HT1080 (cell line): Measurements from ENCODE around the gene UBE2C. TPM values are rescaled to one million over a fixed set of nuclear protein-coding genes. Genes with fewer than 3 reads are reported as not detected.
A peak's percentile ranks its signal among the peaks of the same experiment; 100 is the strongest.
"Not testable (repeated sequence)": the region's sequence is repeated elsewhere in the genome, so short reads cannot be mapped to it uniquely, and the experiment has no call there.

Experiments used
- DNase-seq: peaks from one replicate; pipeline ENCODE4 v3.0.0-alpha.2; 2015; ENCODE audit warnings: low read depth
- polyA plus RNA-seq, 2 experiments: library from polyadenylated mRNA; depleted of rRNA; stranded (reverse); fragments of >200 nt; gene quantifications; 2 replicates each; pipeline ENCODE4 v1.2.3, GENCODE V29; 2015
- total RNA-seq: library from RNA; depleted of rRNA; stranded (reverse); fragments of >200 nt; shearing (Covaris generic); gene quantifications from 2 replicates; pipeline ENCODE4 v1.2.3, GENCODE V29; 2014; rRNA removed

UBE2C gene
- total RNA-seq, result 287 and 392 TPM in 2 replicates
- polyA plus RNA-seq (2015; cell fraction: cytosol; rRNA removed), result 247 and 291 TPM in 2 replicates
- 161 and 166 TPM in 2 replicates for polyA plus RNA-seq (2015; cell fraction: nucleus; rRNA removed)

GRCh38 chr20:45812157-45813005 lies at the start of gene UBE2C:
Gene UBE2C, plus strand, starts transcription at chr20:45812644. Its CDS starts 52 bp downstream, at chr20:45812696.
- DNase-seq, result peak; percentile 100

DNA sequence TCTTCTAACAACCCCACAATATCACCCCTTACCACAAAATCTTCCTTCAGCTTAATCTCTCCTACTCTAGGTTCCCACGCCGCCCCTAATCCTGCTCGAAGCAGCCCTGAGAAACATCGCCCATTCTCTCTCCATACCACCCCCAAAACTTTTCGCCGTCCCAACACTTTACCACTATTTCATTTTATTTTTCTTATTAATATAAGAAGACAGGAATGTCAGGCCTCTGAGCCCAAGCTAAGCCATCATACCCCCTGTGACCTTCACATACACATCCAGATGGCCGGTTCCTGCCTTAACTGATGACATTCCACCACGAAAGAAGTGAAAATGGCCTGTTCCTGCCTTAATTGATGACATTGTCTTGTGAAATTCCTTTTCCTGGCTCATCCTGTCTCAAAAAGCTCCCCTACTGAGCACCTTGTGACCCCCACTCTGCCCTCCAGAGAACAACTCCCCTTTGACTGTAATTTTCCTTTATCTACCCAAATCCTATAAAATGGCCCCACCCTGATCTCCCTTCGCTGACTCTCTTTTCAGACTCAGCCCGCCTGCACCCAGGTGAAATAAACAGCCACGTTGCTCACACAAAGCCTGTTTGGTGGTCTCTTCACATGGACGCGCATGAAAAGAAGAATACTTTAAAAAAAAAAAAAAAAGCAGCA lies 47.7 kb upstream of the UBE2C start:
- DNase-seq, result not testable (repeated sequence)

DNA sequence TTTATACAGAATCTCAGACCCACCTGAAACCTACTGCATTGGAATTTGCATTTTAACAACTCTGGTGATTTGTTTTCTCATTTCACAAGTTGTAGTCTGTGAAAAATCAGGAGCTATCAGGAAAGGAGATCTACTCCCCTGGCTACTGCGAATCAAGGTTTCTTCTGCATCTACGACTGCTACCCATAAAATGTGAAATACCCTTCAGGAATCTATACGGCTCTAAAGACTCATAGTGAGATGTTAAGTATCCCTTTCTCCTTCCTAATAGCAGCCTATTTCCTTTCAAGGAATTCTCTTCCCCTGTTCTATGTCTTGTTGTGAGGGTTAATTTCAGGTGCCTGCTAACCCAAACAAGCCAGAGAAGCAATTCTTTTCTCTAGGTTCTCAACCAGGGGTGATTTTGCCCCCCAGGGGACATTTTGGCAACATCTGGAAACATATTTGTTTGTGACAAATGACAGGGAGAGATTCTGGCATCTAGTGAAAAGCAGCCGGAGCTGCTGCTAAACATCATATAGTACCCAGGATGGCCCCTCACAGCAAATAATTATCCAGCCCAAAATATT lies 47.1 kb upstream of the UBE2C start:
- DNase-seq, result no peak

- no peak for DNase-seq
These were observed 46.5 kb upstream of the UBE2C start for GRCh38 chr20:45765980-45766379.

GRCh38 chr20:45768479-45768878 lies 44.0 kb upstream of the UBE2C start:
- no peak for DNase-seq

GRCh38 chr20:45771182-45771759 lies 41.2 kb upstream of the UBE2C start:
- DNase-seq, result peak; percentile 78

DNA sequence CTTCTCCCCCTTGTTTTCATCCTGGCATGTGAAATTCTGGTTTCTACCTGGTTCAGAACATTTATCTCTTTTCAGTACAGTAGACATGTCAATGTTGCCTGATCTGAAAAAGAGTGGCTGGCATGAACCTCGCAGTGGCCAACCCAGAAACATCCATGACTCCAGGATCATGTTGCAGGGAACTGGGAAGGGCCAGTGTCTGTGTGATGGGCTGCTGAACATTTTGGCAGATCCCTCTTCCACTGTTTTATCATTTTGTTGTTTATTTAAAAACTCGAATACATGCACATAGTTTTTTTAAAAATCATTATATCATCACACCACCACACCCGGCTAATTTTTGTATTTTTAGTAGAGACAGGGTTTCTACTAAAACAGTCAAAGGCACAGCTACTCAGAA lies 39.8 kb upstream of the UBE2C start:
- no peak for DNase-seq

DNA sequence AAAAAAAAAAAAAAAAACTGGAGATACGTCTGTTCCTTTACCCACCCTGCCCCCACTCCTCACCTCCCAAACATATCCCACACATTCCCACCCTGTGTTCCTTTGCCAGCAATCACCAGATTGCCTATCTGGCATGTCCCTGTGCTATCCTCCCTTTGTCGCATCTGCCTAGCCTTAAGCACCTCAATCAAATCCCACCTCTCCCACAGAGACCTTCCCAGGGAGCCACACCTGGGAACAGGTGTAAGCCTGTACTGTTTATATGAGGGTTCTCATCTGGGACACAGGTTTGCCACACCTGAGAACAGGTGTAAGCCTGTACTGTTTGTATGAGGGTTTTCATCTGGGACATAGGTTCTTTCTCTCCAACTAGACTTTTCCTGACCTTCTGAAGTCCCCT lies 37.5 kb upstream of the UBE2C start:
- no peak for DNase-seq

DNA sequence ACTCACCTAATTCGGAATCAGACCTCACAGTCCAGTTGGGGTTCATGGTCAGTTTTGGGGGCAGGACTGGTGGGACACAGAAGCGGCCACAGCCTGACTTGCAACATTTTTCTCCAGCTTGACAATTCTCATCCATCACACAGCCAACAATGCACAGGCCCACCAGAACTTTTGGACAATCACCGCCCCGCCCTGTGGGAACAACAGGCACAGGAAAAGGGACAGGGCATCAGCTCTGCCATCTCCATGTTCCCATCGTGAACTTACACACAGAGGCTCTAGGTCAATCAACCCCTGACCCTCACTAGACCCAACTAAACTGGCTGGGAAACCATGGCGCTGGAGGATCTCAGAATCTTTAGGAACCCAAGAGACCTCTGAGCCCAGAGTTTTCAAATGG lies 37.0 kb upstream of the UBE2C start:
- no peak for DNase-seq

GRCh38 chr20:45776931-45777330 lies 35.5 kb upstream of the UBE2C start:
- DNase-seq, result no peak

GRCh38 chr20:45779011-45779915 lies 33.2 kb upstream of the UBE2C start:
- peak; percentile 100 for DNase-seq

- peak; percentile 23 for DNase-seq
These were observed 32.3 kb upstream of the UBE2C start for GRCh38 chr20:45780159-45780558.

DNA sequence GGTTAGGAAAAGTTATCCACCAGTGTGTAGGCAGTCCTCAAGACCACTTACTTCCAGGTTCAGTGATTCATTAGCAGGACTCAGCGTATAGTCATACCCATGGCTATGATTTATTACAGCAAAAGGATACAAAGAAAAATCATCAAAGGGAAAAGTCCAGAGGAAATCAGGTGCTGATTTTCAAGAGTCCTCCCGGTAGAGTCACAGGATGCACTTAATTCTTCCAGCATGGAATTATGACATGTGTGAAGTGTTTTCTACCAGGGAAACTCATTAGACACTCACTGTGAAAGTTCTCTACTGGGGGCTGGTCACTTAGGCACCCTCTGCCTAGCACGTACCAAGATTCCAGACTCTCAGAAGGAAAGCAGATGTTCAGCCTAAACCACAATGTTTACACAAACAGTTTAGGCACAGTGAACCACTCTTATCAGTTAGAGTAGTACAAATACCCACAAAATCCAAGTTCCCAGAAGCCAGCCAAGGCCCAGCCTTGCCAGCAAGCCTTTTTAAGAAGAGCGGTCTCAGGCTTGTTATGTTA lies 31.0 kb upstream of the UBE2C start:
- peak; percentile 98 for DNase-seq

- DNase-seq, result peak; percentile 77
These were observed 29.6 kb upstream of the UBE2C start for GRCh38 chr20:45782890-45783289.

DNA sequence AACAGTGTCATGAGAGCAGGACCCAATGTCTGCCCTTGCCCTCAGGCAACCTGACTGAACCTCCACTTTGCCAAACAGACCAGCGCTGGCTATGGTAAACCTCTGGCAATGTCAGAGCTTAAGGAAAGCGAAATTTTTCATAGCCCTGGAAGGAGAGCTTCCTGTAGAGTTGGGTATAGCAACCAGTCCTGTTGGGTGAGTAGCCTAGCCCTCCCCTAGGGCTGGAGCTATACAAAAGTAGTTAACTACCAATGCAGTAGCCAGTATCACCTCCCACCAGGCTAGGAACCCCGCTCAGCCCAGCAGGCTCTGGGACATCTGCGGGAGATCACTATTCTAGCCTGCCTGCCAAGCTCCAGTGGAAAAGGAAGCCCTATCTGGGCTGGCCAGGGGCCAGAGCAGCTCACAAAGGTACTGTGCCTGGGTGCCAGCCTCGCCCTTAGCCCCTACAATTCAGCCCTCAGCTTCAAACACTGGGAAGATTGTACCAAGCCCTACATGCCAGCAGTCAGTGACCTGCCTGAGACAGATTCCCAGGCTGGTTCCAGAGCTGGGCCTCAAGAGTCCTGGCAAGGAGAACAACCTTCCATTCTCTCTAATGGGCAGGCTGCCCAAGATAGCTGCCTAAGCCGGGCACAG lies 28.7 kb upstream of the UBE2C start:
- peak; percentile 11 for DNase-seq

GRCh38 chr20:45788351-45788750 lies 24.1 kb upstream of the UBE2C start:
- no peak for DNase-seq

- DNase-seq, result no peak
These were observed 19.9 kb upstream of the UBE2C start for GRCh38 chr20:45792317-45793118.

- no peak for DNase-seq
These were observed 15.9 kb upstream of the UBE2C start for GRCh38 chr20:45796337-45797065.
